Natural killer cell (primary cell): ENCODE data around the gene ZDHHC11. TPM values are rescaled to one million over a fixed set of nuclear protein-coding genes. Genes with fewer than 3 reads are reported as not detected.

Experiments used
- ATAC-seq, 3 donors: fragments of 150-1000 bp in 2 of 3; fragments of 200-7000 bp in 1 of 3; cut with Tn5 transposase; 1 replicate in 1 of 3; 2 replicates in 2 of 3; pipeline ENCODE4 v1.10.0; 2021; ENCODE audit warnings: mild to moderate bottlenecking in 2 of 3, moderate library complexity in 2 of 3
- DNase-seq, 2 donors: peaks; one replicate each; pipeline versions ENCODE4 v3.0.0 to v3.0.0-alpha.2; 2013 to 2021; ENCODE audit warnings: mixed read lengths in 1 of 2
- H3K27ac ChIP-seq: one replicate; pipeline ENCODE4 v1.5.1; 2013; ENCODE audit warnings: mild to moderate bottlenecking, low read length
- H3K27me3 ChIP-seq: one replicate; pipeline ENCODE4 v1.6.1; 2013; ENCODE audit warnings: low read length; ENCODE audit not compliant: control insufficient read depth, insufficient read depth
- H3K36me3 ChIP-seq: one replicate; pipeline ENCODE4 v1.6.1; 2013; ENCODE audit warnings: low read length; ENCODE audit not compliant: control insufficient read depth, insufficient read depth
- H3K4me1 ChIP-seq: one replicate; pipeline ENCODE4 v1.6.1; 2013; ENCODE audit warnings: low read length; ENCODE audit not compliant: control insufficient read depth, insufficient read depth
- H3K4me3 ChIP-seq: one replicate; pipeline ENCODE4 v1.5.1; 2013; ENCODE audit warnings: low read length
- H3K9me3 ChIP-seq: one replicate; pipeline ENCODE4 v1.6.1; 2013; ENCODE audit warnings: low read length; ENCODE audit not compliant: control insufficient read depth, insufficient read depth
- H3K27ac Mint-ChIP-seq, 2 donors: one replicate each; pipeline ENCODE4 v1.8.0; 2022; ENCODE audit warnings: mild to moderate bottlenecking in 2 of 2, mixed read lengths in 2 of 2, moderate library complexity in 1 of 2
- H3K27me3 Mint-ChIP-seq, 2 donors: one replicate each; pipeline ENCODE4 v1.8.0; 2022; ENCODE audit warnings: low read depth in 2 of 2, mixed read lengths in 2 of 2
- H3K36me3 Mint-ChIP-seq: one replicate; pipeline ENCODE4 v1.8.0; 2022; ENCODE audit warnings: mixed read lengths
- H3K4me1 Mint-ChIP-seq, 2 donors: one replicate each; pipeline ENCODE4 v1.8.0; 2022; ENCODE audit warnings: mixed read lengths in 2 of 2
- H3K4me3 Mint-ChIP-seq: one replicate; pipeline ENCODE4 v1.8.0; 2022; ENCODE audit warnings: mild to moderate bottlenecking, moderate library complexity, mixed read lengths
- H3K9me3 Mint-ChIP-seq, 2 donors: one replicate each; pipeline ENCODE4 v1.8.0; 2022; ENCODE audit warnings: mixed read lengths in 2 of 2
- CTCF ChIP-seq: fragments of 200-600 bp; IDR thresholded peaks from one replicate; pipeline ENCODE4 v1.8.0; 2022; ENCODE audit warnings: antibody characterized with exemption
- WGBS: methylation state at CpG from one replicate; pipeline ENCODE4 v1.1.7; 2013; ENCODE audit warnings: missing lambda C conversion rate; ENCODE audit not compliant: insufficient coverage; 5-methylcytosine and 5-hydroxymethylcytosine counted together
- intact Hi-C: fragments of 100-400 bp; cut with micrococcal nuclease; formaldehyde crosslinking; loops from one replicate; pipeline ENCODE4 v1.14.2; 2022
- total RNA-seq, 4 donors: library from RNA; stranded (reverse); fragments of 120-200 nt in 1 of 4; gene quantifications; one replicate each; pipeline versions ENCODE4 v1.2.3 to v1.2.4, GENCODE V29; 2013 to 2022

Gene ZDHHC11
- total RNA-seq, 3 donors from 2014 or later (not counting 1 experiment from before 2014, with no cell fraction given) = 2.2 to 7.0 (median 5.0) TPM

GRCh38 chr5:862367-863243 lies 11.8 kb upstream of the ZDHHC11 start:
- Histone ChIP-seq H3K27ac (no peak overlapping the region), H3K36me3 (peaks cover 43% of the 10 kb centered on the region), H3K9me3 (no peaks in the 10 kb centered on the region), H3K27me3 (no peaks in the 10 kb centered on the region), H3K4me3 (no peak overlapping the region), H3K4me1 (peaks cover 5% of the 10 kb centered on the region)
- TF ChIP-seq CTCF = no peak
- peaks cover 0 to 13% of the 10 kb centered on the region in 2 donors for H3K4me1 Mint-ChIP-seq
- ATAC-seq = no peak
- no peak overlapping the region for H3K4me3 Mint-ChIP-seq
- H3K27ac Mint-ChIP-seq = no peak overlapping the region
- intact Hi-C loops = no loop called here
- no peaks in the 10 kb centered on the region for H3K27me3 Mint-ChIP-seq
- WGBS = 93% methylated on average over 25 of the region's 25 CpGs
- H3K36me3 Mint-ChIP-seq = no peaks in the 10 kb centered on the region
- no peaks in the 10 kb centered on the region for H3K9me3 Mint-ChIP-seq
- no peak for DNase-seq

- H3K4me3 Mint-ChIP-seq = no peak overlapping the region
- intact Hi-C loops = no loop called here
- peaks cover 10% of the 10 kb centered on the region for H3K4me1 ChIP-seq
- no peaks in the 10 kb centered on the region for H3K36me3 Mint-ChIP-seq
- ATAC-seq = no peak
- WGBS = 86% methylated on average over 22 of the region's 22 CpGs
- no peak overlapping the region for H3K27ac ChIP-seq
- peaks cover 34% of the 10 kb centered on the region for H3K36me3 ChIP-seq
- peaks cover 0 to 13% of the 10 kb centered on the region in 2 donors for H3K4me1 Mint-ChIP-seq
- H3K9me3 ChIP-seq = no peaks in the 10 kb centered on the region
- no peak overlapping the region for H3K4me3 ChIP-seq
- no peak for DNase-seq
- no peak for TF ChIP-seq CTCF
- H3K9me3 Mint-ChIP-seq = no peaks in the 10 kb centered on the region
- no peaks in the 10 kb centered on the region for H3K27me3 ChIP-seq
- H3K27me3 Mint-ChIP-seq = no peaks in the 10 kb centered on the region
- no peak overlapping the region for H3K27ac Mint-ChIP-seq
Observed at GRCh38 chr5:861442-862366, 10.9 kb upstream of the ZDHHC11 start.

- Histone ChIP-seq H3K9me3 (no peaks in the 10 kb centered on the region), H3K27me3 (no peaks in the 10 kb centered on the region), H3K36me3 (peaks cover 27% of the 10 kb centered on the region), H3K4me3 (no peak overlapping the region), H3K27ac (no peak overlapping the region), H3K4me1 (peaks cover 14% of the 10 kb centered on the region)
- Mint-ChIP-seq H3K36me3 (no peaks in the 10 kb centered on the region), H3K4me1 (peaks cover 0 to 13% of the 10 kb centered on the region in 2 donors), H3K9me3 (no peaks in the 10 kb centered on the region), H3K27me3 (no peaks in the 10 kb centered on the region), H3K4me3 (no peak overlapping the region), H3K27ac (no peak overlapping the region)
- DNase-seq (no peak), ATAC-seq (no peak)
- intact Hi-C loops = no loop called here
- 85% methylated on average over 15 of the region's 15 CpGs for WGBS
- no peak for TF ChIP-seq CTCF
Observed at GRCh38 chr5:860506-861150, 9.8 kb upstream of the ZDHHC11 start.
